Chondrocyte (in vitro differentiated cells): Measurements from ENCODE around the gene NPIPB4. TPM values are rescaled to one million over a fixed set of nuclear protein-coding genes. Genes with fewer than 3 reads are reported as not detected.

Experiments used
- total RNA-seq: library from RNA; stranded (reverse); gene quantifications from 3 replicates; pipeline ENCODE4 v1.2.1, GENCODE V29; 2021

NPIPB4 gene
- total RNA-seq, 1 donor from 2014 or later = 78.5 TPM

Other genes starting within 250 kb of the NPIPB4 start
- not detected in 3 replicates for gene IGSF6, start 205.1 kb downstream of the NPIPB4 start, total RNA-seq
- gene OTOA, start 193.8 kb downstream of the NPIPB4 start, total RNA-seq = 0.10 TPM in 1 of 3 replicates, not detected in the others
- gene UQCRC2, start 95.6 kb upstream of the NPIPB4 start, total RNA-seq = 144 to 176 TPM (median 154 TPM) in 3 replicates
- not detected in 3 replicates for gene PDZD9, start 143.4 kb upstream of the NPIPB4 start, total RNA-seq
- 9.7 to 11.3 TPM (median 10.7 TPM) in 3 replicates for gene MOSMO, start 150.4 kb upstream of the NPIPB4 start, total RNA-seq
- not detected in 3 replicates for gene VWA3A, start 234.8 kb upstream of the NPIPB4 start, total RNA-seq